H54 (cell line): Measurements from ENCODE around the gene SLC22A24.
"Not testable (repeated sequence)": the region's sequence is repeated elsewhere in the genome, so short reads cannot be mapped to it uniquely, and the experiment has no call there.

ENCODE experiments used
- DNase-seq: peaks from one replicate; pipeline ENCODE4 v3.0.0; 2011; ENCODE audit warnings: low spot score, mixed read lengths; ENCODE audit not compliant: insufficient read length
- FAIRE-seq: peaks from 3 replicates; lab custom pipeline; 2011; peaks lifted over from hg19 to GRCh38; lab: Jason Lieb, UNC
- POLR2A ChIP-seq: IDR thresholded peaks from 2 replicates; pipeline ENCODE4 v1.6.1; 2011; ENCODE audit warnings: low read depth, mild to moderate bottlenecking, low read length

The SLC22A24 gene, protein sequence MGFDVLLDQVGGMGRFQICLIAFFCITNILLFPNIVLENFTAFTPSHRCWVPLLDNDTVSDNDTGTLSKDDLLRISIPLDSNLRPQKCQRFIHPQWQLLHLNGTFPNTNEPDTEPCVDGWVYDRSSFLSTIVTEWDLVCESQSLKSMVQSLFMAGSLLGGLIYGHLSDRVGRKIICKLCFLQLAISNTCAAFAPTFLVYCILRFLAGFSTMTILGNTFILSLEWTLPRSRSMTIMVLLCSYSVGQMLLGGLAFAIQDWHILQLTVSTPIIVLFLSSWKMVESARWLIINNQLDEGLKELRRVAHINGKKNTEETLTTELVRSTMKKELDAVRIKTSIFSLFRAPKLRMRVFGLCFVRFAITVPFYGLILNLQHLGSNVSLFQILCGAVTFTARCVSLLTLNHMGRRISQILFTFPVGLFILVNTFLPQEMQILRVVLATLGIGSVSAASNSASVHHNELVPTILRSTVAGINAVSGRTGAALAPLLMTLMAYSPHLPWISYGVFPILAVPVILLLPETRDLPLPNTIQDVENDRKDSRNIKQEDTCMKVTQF

DNA sequence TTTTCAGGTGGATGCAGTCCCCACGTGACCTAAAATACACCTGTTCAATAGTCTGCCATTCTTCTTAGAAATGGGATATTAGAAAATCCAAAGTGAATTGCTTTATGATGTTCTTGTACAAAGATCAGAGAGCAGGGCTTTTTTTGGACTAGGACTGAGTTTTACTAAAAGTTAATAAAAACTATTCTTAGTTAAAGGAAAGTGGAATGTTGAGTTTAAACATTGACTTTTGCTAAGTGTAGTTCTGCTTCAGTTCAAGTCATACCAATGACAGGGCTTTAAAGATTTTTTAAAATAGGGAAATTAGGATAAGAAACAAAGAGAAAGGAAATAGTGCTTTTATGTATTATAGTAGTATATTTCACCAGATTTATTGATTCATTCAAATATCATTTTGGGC is at the start of gene SLC22A24:
Gene SLC22A24 (minus strand): TSS at position 101 of the 400 bp plus-strand sequence. CDS start 442 bp downstream, outside the sequence.
- TF ChIP-seq POLR2A = no peak
- DNase-seq (no peak), FAIRE-seq (no peak)

DNA sequence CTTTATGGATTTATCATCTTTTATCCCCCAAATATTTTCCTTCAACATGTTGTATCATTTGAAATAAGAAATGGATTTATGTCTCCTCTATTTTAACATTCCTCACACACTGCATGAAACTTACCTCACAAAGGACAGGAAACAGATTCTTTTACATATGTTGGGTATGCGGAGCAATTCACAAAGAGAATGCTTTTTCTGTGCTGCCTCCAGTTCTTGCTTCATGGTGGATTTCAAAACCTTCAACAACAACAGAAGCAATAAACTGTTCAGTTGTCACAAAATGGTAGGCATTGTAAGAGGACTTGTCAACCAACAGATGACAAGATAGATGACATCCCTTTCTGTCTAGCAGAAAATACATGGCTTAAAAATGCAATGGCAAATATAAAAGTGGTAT is 36.5 kb upstream of the SLC22A24 start:
- DNase-seq = no peak
- no peak for TF ChIP-seq POLR2A
- FAIRE-seq = no peak

DNA sequence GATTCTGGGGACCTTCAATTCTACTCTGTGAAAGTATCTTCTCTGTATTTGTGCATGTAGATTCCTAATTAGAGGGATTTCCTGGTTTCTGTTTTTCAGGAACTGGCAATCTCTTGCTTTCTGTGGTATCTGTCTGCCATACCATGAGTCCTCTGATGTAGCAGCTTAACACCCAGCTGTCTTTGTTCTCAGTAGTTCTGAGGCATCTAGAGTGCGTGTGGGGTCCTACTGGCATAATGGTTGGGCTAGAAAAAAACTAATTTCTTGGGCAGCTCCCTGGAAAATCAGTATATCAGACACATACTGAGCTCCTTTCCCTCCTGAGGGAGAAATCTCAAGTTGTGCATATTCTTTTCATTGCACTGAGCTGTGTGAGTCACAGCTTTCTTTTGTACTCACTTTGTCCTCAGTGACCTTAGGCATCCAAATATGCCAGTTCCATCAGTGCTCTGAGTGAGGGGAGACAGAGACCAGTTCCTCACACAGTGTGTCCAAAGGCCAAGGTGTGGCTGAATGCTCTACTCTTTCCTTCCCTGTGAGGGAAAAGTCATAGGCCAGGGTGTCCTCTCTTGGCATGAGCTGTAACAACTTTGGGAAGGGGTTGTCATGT is 35.5 kb upstream of the SLC22A24 start:
- no peak for TF ChIP-seq POLR2A
- FAIRE-seq = no peak

DNA sequence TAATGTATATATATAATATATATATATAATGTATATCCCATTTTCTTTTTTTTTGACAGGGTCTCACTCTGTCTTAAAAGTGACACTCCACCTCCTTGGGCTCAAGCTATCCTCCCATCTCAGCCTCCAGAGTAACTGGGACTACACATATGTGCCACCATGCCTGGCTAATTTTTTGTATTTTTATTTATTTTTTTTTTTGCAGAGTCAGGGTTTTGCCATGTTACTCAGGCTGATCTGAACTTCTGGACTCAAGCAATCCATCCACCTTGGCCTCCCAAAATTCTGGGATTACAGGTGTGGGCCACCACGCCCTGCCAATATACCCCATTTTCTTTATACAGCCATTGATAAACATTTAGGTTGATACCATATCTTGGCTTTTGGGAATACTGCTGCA is 33.9 kb upstream of the SLC22A24 start:
- FAIRE-seq (no peak), DNase-seq (no peak)
- no peak for TF ChIP-seq POLR2A

More for the DNA sequence above, 35.5 kb upstream of the SLC22A24 start:
- no peak for DNase-seq

DNA sequence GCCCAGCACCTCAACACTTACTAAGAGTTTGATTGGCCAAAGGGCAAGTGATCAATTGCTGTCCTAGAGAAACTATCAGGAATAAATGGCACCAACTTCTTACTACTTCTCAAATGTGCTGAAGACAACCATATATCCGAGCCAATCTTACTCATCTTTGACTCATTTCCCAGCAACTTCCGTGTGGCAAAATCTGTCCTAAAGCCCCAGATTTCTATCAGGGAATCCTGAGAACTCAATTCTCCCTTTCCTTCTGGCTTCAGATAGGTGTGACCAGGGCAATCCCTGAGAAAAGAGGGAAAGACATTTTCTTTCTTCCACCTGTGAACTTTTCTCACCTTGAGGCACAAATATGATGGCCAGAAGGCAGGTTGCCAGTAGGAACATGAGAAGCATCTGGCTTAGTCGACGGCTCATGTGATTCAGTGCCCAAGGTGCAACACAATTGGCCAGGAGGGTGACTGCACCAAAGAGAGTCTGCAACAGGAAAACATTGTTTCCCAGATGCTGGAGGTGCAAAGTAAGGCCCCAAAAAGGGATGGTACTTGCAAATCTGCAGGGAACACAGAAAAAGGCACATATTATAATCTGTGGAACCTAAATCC is 21.8 kb upstream of the SLC22A24 start:
- TF ChIP-seq POLR2A = no peak
- FAIRE-seq (peak; percentile 41), DNase-seq (no peak)

DNA sequence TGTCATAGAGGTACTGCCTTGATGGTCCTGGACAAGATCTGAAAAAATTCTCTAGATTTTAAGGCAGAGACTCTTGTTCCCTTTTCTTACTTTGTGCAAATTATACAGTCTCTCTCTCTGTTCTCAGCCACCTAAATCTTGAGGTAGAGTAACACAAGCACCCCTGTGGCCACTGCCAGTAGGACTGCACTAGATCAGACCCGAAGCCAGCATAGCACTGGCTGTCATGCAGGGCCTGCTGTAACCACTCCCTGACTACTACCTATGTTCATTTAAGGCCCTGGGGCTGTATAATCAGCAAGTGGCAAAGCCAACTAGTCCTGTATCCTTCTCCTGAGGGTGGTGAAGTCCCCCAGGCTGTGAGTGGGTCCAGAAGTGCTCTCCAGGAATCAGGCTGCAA is 11.8 kb upstream of the SLC22A24 start:
- FAIRE-seq (no peak), DNase-seq (no peak)
- TF ChIP-seq POLR2A = no peak

DNA sequence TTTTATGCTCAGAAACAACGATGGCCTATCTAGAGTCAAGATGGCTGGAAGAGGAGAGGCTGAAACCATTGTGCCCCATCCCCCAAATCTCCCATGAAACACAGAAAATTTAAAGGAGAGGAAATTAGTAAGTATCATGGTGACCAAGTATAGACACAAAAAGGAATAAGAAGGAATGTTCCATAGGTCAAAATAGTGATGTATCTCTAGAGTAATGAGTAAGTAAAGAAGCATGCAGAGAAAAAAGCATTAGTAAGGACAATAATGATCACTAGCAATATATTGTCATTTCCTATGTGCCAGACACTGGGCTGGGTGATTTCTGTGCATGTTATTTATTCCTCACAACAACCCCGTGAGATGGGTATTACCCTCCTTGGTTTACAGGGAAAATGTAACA is 2.6 kb upstream of the SLC22A24 start:
- FAIRE-seq (no peak), DNase-seq (no peak)
- TF ChIP-seq POLR2A = no peak

DNA sequence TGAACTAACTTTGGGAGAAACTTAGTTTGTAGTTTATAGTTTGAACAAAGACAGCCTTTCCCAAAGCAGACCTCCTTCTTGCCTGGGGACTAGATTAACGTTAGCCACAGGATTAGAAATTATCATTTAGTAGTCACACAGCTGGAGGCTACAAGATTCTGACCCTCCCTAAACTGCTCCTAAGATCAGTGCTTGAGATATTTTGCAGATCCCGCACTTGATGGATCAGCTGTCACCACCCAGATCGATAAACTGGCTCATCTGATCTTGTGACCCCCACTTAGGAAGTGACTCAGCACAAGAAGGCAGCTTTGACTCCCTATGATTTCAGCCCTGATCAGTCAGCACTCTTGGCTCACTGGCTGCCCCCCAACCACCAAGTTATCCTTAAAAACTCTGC is 1.6 kb downstream of the SLC22A24 start:
- FAIRE-seq (no peak), DNase-seq (no peak)
- TF ChIP-seq POLR2A = no peak

DNA sequence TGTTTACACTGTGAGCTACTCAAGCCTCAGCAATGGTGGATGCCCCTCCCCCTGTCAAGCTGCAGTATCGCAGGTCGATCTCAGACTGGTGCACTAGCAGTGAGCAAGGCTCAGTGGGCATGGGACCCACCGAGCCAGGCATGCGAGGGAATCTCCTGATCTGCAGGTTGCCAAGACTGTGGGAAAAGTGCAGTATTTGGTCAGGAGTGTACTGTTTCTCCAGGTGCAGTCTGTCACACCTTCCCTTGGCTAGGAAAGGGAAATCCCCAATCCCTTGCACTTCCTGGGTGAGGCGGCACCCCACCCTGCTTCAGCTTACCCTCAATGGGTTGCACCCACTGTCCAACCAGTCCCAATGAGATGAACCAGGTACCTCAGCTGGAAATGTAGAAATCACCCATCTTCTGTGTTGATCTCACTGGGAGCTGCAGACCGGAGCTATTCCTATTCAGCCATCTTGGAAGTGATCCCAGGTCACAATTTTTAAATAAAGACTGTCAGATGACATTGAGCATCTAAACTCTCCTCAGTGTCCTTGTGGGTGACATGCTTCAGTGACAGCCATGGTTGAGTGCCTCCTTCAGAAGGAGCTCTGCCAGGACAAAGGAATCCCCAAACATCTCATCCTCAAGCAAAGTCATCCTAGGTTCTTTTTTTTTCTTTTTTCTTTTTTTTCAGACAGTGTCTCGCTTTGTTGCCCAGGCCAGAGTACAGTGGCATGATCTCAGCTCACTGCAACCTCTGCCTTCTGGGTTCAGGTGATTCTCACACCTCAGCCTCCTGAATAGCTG is 10.8 kb downstream of the SLC22A24 start:
- FAIRE-seq = no peak
- no peak for DNase-seq
- TF ChIP-seq POLR2A = no peak

DNA sequence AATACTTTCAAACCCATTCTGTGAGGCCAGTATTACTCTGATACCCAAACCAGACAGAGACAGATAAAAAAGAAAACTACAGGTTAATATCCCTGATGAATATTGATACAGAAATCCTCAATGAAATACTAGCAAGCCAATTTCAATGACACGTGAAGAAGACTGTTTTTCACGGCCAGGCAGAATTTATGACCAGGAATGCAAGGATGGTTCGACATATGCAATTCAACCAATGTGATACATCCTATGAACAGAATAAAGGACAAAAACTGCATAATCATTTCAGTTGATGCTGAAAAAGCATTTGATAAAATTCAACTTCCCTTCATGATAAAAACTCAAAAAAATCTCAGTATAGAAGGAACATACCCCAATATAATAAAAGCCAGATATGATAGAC is 44.5 kb downstream of the SLC22A24 start:
- FAIRE-seq = no peak
- no peak for TF ChIP-seq POLR2A
- DNase-seq = no peak

DNA sequence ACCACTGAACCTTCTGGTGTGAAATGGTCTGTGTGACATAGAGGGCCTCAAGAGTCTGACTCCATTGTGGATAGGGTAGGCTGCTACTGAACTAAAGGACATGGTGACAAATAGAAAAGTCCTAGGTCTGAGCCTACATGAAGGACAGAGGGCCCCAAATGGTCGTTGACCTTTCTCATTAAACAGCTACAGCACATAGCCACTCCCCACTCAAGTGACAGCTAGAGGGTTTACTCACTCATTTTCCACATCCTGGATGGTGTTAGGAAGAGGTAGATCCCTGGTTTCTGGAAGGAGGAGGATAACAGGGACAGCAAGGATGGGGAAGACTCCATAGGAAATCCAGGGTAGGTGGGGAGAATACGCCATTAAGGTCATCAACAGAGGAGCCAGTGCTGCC is 63.3 kb downstream of the SLC22A24 start:
- no peak for FAIRE-seq
- no peak for DNase-seq
- TF ChIP-seq POLR2A = no peak

DNA sequence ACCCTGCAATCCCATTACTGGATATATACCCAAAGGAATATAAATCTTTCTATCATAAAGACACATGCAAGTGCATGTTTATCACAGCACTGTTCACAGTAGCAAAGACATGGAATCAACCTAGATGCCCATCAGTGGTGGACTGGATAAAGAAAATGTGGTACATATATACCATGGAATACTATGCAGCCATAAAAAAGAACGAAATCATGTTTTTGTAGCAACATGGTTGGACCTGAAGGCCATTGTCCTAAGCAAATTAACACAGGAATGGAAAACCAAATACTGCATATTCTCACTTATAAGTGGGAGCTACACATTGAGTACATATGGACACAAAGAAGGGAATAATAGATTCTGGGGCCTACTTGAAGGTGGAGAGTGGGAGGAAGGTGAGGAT is 97.8 kb downstream of the SLC22A24 start:
- FAIRE-seq, DNase-seq: not testable (repeated sequence)

DNA sequence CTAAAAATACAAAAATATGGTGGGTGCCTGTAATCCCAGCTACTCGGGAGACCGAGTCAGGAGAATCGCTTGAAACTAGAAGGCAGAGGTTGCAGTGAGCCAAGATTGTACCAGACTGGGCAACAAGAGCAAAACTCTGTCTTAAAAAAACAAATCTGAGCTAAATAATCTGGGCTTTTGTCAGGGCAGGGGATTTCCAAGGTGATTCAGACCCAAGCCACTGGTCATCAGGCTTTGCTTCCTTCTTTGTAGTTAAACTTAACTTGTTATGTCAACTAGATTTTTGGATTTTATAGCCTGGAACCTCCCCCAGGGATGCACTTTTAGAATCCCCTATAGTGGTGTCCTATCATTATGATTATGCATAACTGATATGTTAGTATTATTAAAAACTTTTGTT is 101.4 kb downstream of the SLC22A24 start:
- no peak for TF ChIP-seq POLR2A
- DNase-seq (no peak), FAIRE-seq (no peak)
